Upper lobe of right lung (tissue), 1 donor: ENCODE results near the gene EIF2B5. TPM values are rescaled to one million over a fixed set of nuclear protein-coding genes. Genes with fewer than 3 reads are reported as not detected.

Experiments used
- ATAC-seq: fragments of 200-7000 bp; cut with Tn5 transposase; one replicate; pipeline ENCODE4 v1.9.1; 2020; ENCODE audit warnings: mild to moderate bottlenecking, moderate library complexity
- DNase-seq: peaks from one replicate; pipeline ENCODE4 v3.0.0-alpha.2; 2020
- H3K27ac ChIP-seq: fragments of 200-600 bp; one replicate; pipeline ENCODE4 v1.8.0; 2022
- H3K27me3 ChIP-seq: fragments of 200-600 bp; one replicate; pipeline ENCODE4 v1.8.0; 2022; ENCODE audit warnings: mild to moderate bottlenecking
- H3K36me3 ChIP-seq: fragments of 200-600 bp; one replicate; pipeline ENCODE4 v1.8.0; 2022
- H3K4me1 ChIP-seq: fragments of 200-600 bp; one replicate; pipeline ENCODE4 v1.8.0; 2022
- H3K4me3 ChIP-seq: fragments of 200-600 bp; one replicate; pipeline ENCODE4 v1.8.0; 2022; ENCODE audit warnings: mild to moderate bottlenecking
- H3K9me3 ChIP-seq: fragments of 200-600 bp; one replicate; pipeline ENCODE4 v1.8.0; 2022
- intact Hi-C: fragments of 100-400 bp; cut with DNase I; formaldehyde crosslinking; loops from one replicate; pipeline ENCODE4 v1.11.0; 2022
- total RNA-seq: library from RNA; stranded (reverse); fragmentation: NEBNext Ultra II Directional; extraction: Animal tissue kit (Norgen Biotek cat#: 25700); gene quantifications from one replicate; pipeline ENCODE4 v1.2.1, GENCODE V29; 2021
- TF ChIP-seq, protein P1 (sequence below): fragments of 200-600 bp; IDR thresholded peaks from one replicate; pipeline ENCODE4 v1.8.0; 2022; ENCODE audit warnings: antibody characterized with exemption
- donor health status: DM: no; HTN: yes; CAD: no; lungs with severe emphysema.

Gene EIF2B5
- total RNA-seq, 1 donor from 2014 or later: 37.6 TPM

DNA sequence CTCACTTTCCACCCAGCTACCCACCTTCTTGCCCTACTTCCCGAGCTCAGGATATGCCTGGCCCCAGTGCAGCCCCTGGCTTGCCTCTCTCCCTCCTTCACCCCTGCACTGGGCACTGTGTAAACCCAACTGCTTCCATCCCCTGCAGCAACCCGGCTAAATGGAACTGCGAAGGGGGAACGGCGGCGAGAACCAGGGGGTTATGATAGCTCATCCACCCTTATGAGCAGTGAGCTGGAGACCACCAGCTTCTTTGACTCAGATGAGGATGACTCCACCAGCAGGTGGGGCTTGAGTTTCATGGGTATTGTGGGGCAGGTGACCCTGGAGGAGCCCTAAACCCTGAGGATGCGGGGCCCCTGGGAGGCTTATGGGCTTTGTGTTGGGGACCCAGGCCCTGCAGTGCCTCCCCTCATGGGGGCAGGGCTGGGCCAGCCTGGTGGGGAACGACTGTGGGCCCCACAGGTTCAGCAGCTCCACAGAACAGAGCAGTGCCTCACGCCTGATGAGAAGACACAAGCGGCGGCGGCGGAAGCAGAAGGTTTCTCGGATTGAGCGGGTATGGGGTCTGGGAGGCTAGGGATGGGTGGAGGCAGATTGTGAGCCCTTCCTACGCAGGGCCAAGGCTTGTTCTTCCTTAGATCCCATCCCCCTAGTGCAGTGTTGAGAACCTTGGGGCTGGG, 29.6 kb downstream of the EIF2B5 start:
- TF ChIP-seq, protein P1, sequence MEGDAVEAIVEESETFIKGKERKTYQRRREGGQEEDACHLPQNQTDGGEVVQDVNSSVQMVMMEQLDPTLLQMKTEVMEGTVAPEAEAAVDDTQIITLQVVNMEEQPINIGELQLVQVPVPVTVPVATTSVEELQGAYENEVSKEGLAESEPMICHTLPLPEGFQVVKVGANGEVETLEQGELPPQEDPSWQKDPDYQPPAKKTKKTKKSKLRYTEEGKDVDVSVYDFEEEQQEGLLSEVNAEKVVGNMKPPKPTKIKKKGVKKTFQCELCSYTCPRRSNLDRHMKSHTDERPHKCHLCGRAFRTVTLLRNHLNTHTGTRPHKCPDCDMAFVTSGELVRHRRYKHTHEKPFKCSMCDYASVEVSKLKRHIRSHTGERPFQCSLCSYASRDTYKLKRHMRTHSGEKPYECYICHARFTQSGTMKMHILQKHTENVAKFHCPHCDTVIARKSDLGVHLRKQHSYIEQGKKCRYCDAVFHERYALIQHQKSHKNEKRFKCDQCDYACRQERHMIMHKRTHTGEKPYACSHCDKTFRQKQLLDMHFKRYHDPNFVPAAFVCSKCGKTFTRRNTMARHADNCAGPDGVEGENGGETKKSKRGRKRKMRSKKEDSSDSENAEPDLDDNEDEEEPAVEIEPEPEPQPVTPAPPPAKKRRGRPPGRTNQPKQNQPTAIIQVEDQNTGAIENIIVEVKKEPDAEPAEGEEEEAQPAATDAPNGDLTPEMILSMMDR: no peak
- no peaks in the 10 kb centered on the region for H3K9me3 ChIP-seq
- DNase-seq: no peak
- peaks cover 63% of the 10 kb centered on the region for H3K36me3 ChIP-seq
- H3K27ac ChIP-seq: no peak overlapping the region
- no peak for ATAC-seq
- H3K4me1 ChIP-seq: peaks cover 28% of the 10 kb centered on the region
- H3K4me3 ChIP-seq: no peak overlapping the region
- H3K27me3 ChIP-seq: no peaks in the 10 kb centered on the region
- intact Hi-C loops: no loop called here

DNA sequence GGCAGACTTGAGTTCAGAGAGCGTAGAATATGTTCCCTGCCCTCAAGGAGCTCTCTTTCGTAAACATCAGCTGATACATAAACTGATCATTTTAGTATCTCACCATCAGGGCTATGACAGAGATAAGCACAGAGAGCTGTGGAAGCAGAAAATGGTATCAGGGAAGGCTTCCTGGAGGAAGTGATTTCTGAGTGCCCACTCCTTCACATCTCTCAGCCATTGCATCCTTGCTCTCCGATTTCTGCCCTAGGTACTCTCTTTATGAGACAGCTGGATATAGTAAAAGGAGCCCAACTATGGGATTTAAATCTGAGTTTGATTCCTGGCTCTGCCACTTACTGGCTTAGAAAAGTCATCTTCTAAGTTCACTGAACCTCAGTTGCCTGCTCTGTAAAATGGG, 30.4 kb downstream of the EIF2B5 start:
- no peak for DNase-seq
- H3K4me3 ChIP-seq: no peak overlapping the region
- peaks cover 70% of the 10 kb centered on the region for H3K36me3 ChIP-seq
- TF ChIP-seq, protein P1: no peak
- peaks cover 20% of the 10 kb centered on the region for H3K4me1 ChIP-seq
- H3K27ac ChIP-seq: no peak overlapping the region
- ATAC-seq: no peak
- intact Hi-C loops: no loop called here
- H3K9me3 ChIP-seq: no peaks in the 10 kb centered on the region
- no peaks in the 10 kb centered on the region for H3K27me3 ChIP-seq

- Histone ChIP-seq H3K4me1 (peaks cover 9% of the 10 kb centered on the region), H3K4me3 (no peak overlapping the region), H3K27ac (no peak overlapping the region), H3K36me3 (peaks cover 81% of the 10 kb centered on the region), H3K27me3 (no peaks in the 10 kb centered on the region), H3K9me3 (no peaks in the 10 kb centered on the region)
- TF ChIP-seq, protein P1: no peak
- intact Hi-C loops: no loop called here
- ATAC-seq (no peak), DNase-seq (no peak)
These were observed 31.5 kb downstream of the EIF2B5 start for GRCh38 chr3:184166671-184167070.

GRCh38 chr3:184167786-184168185, 32.6 kb downstream of the EIF2B5 start:
- H3K27me3 ChIP-seq: no peaks in the 10 kb centered on the region
- no peak for ATAC-seq
- intact Hi-C loops: no loop called here
- H3K9me3 ChIP-seq: no peaks in the 10 kb centered on the region
- TF ChIP-seq, protein P1: no peak
- H3K4me3 ChIP-seq: no peak overlapping the region
- no peak overlapping the region for H3K27ac ChIP-seq
- H3K36me3 ChIP-seq: peaks cover 89% of the 10 kb centered on the region
- H3K4me1 ChIP-seq: no peaks in the 10 kb centered on the region
- no peak for DNase-seq

DNA sequence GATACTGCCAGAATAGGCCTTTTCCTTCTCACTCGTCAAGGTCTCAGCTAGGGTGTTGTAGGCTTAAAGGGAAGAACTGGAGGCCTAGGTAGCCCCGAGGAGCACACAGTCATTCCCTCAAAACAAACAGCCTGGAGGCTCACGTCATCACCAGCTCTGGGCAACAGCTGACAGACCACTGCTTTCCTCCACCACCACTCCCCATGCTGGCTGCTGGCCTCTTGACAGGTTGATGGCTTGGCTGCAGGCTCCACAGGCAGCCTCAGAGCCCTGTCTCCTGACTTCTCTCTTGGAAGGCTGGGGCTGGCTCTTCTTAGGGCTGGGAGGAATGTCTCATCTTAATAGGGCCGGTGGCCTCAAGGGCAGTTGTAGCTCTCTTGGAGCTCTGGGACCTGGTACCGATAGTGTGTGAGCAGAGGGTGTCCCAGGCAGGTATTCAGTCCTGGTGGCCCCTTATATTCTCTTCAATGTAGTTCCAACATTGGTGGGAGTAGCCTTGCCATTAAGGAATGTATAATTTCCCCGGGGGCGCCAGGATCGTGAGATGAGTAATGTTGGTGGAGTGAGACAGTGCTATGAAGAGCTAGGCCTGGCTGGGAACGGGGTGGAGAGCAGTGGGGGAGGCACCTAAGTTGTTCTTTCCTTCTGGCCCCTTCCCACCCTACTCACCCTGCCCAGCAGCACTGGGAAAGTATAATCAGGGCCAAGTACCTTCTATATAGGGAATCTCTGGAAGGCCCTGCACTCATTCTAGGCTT, 33.4 kb downstream of the EIF2B5 start:
- Histone ChIP-seq H3K4me1 (no peaks in the 10 kb centered on the region), H3K9me3 (no peaks in the 10 kb centered on the region), H3K27ac (no peak overlapping the region), H3K4me3 (no peak overlapping the region), H3K27me3 (no peaks in the 10 kb centered on the region), H3K36me3 (peaks cover 83% of the 10 kb centered on the region)
- ATAC-seq (no peak), DNase-seq (no peak)
- TF ChIP-seq, protein P1: no peak
- intact Hi-C loops: no loop called here
